GM21526 (cell line): ENCODE measurements around the gene SIK2.

Source experiments
- ATAC-seq: cut with Tn5 transposase; IDR thresholded peaks from one replicate; pipeline ENCODE4 v1.9.1; 2021; ENCODE audit warnings: moderate library complexity; ENCODE audit not compliant: unreplicated experiment, low FRiP score

SIK2 gene

GRCh38 chr11:111577821-111578220, 24.4 kb upstream of the SIK2 start:
- no peak for ATAC-seq

- ATAC-seq = no peak
Measured at GRCh38 chr11:111581341-111581740, 20.9 kb upstream of the SIK2 start.

DNA sequence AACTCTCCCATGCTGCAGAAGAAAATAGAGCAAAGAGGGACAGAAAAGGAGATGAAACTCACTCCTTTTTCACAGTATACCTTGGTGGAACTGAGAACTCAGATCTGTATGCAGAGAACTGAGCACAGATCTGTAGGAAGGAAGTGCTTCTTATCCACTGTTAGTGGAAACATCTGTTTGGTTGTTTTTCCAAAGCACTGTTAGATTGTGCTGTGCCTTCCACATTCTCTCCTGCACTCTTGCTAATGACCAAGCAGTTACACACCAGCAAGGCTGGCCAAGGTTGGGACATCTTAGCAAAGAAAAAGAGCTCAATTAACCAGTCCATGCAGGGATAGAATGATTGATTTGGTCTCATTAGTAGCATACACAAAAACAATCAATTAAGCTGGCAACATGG, 20.1 kb upstream of the SIK2 start:
- ATAC-seq = no peak

DNA sequence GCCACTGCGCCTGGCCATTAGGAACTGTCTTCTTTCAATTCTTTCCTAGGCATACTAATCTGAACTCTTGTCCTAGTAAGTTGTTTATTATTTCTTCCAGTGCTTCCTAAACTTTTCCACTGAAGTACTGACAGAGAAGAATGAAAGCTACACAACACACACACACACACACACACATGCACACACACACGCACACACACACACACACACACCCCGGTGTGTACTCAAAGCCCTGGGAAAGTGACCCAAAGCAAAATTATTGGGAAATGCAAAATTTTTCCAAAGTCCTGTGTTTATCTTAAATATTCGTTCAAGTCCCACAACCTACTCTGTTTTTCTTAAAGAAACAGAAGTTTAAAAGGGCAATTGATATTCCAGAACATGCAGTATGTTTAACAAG, 19.4 kb upstream of the SIK2 start:
- ATAC-seq = no peak

DNA sequence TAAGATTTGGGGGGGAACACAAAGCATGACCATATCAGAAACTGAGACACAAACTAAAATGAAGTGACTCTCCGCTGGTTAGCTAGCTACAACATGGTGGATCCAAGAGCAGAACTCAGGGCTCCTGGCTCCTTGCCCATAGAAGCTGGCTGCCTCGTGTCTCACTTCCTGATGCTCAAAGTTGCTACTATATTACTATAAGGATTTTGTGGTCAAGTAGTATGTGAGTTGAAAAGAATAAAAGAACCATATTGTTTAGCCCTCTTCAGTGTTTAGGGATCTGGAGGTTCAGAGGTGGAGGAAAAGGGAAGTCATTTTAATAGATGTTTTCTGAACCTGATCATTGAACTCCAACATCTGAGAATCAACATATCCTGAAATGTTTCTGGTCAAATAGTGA, 16.9 kb upstream of the SIK2 start:
- no peak for ATAC-seq

DNA sequence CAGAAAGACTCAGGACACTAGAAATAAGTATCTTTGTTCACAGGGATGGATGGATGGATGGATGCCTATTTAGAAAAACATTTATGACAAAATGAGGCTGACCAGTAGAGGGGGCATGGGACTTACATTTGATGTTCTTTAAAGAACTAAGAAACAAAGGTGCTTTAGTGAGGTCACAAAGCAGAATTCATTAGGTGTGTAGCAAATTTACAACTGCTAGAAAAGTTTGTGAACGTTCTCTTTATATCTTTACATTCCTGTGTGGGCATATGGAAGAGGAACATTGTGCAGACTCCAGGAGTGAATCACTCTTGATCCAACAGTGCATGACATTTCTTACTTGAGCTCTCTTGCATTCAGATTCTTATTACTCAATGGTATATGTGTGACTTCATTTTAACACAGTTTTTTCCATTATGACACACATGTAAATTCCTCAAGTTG, 15.8 kb upstream of the SIK2 start:
- ATAC-seq = no peak

DNA sequence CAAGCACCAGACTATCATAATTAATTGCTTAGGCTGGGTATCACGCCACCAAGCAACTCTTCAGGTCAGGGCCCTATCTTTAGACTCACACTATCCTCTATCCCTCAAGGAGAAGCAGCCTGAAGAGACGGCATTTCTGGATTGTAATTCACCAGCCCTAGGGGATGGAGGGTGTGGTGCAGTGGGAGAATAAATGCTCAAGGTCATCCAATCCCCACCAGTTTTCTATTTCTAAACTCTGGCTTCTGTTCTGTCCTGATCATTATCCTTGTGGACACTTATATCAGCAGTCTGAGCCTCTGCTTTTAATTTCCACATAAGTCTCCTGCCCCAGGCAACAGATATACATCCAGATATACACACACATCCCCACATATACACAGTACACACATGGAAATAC, 13.1 kb upstream of the SIK2 start:
- ATAC-seq = no peak

GRCh38 chr11:111589886-111590499, 12.3 kb upstream of the SIK2 start:
- no peak for ATAC-seq

DNA sequence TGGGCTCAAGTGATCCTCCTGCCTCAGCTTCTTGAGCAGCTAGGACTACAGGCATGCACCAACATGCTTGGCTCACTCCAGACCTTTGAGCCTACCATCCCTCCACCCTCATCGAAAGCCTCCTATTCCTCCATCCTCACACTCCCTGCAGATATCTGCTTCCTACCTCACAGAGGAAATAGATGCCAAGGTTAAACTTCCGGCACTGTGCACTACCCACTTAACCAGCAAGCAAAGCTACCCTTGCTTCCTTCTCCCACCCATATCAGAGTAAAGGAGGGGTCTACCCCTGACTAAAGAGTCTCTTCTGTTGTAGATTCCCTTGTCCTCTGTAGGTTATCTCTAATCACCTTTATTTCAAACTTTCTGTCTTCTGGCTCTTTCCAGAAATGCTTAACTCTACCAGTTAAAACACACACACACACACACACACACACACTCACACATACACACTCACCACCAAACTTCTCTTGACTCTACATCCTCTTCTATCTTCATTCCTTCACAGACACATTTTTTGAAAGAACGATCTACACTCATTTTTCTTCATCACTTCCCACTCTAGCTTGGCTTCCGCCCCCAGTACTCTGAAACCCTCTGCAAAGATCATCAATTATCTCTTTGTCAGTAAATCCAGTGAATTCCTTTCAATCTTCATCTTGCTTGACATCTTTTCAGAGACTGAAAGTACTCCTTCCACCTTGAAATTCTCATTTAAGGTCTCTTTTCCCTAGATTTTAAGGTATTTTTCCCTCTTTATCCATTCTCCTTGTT, 10.9 kb upstream of the SIK2 start:
- no peak for ATAC-seq

- ATAC-seq = no peak
Measured at GRCh38 chr11:111592491-111592890, 9.8 kb upstream of the SIK2 start.

GRCh38 chr11:111596319-111596718, 5.9 kb upstream of the SIK2 start:
- ATAC-seq = no peak

- no peak for ATAC-seq
Measured at GRCh38 chr11:111598148-111598547, 4.1 kb upstream of the SIK2 start.

DNA sequence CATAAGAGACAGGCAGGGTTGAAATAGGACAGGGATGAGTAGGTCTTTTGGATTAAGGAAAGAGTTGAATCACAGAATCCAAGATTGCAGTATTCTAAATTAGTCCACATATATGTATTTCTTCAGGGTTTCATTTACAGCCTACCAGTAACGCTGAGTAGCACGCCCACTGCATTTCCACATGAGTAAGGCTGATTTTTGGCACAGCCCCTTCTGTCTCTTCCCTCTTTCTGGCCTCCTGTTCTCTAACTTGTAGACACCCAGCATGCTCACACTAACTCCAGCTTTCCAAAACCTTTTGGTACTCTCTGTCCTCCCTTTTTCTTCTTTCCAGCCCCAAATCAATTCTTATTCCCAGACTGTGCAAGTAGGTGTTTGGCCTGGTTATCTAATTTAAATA, 3.7 kb upstream of the SIK2 start:
- ATAC-seq = no peak

- ATAC-seq = no peak
Measured at GRCh38 chr11:111601636-111601978, 642 bp upstream of the SIK2 start.

- ATAC-seq = no peak
Measured at GRCh38 chr11:111602865-111603610, 789 bp downstream of the SIK2 start.

DNA sequence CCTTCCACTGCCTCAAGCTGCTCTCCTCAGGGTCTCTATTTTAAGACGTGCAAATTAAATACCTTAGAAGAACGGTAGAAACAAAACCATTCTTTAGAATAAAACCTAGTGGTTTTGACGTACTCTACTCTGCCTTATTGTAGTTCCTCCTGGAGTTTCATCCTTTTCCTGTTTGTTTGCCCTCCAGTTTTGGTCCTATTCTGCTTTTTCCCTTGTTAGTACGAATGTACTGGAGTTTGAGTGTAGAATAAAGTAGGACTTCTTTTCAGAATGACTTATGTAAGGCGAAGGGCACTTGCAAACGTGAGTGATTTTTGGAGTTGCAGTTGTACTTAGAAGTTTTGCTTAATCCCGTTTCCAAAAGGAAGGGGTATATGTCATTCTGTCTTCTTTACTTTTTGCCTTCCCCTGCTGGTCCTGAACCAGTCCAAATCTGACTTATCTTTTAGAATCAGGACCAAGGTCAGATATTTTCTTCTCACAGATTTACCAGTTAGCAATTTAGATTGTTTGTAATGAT, 1.4 kb downstream of the SIK2 start:
- no peak for ATAC-seq

GRCh38 chr11:111604392-111605009, 2.3 kb downstream of the SIK2 start:
- no peak for ATAC-seq

- no peak for ATAC-seq
Measured at GRCh38 chr11:111605681-111606080, 3.4 kb downstream of the SIK2 start.

DNA sequence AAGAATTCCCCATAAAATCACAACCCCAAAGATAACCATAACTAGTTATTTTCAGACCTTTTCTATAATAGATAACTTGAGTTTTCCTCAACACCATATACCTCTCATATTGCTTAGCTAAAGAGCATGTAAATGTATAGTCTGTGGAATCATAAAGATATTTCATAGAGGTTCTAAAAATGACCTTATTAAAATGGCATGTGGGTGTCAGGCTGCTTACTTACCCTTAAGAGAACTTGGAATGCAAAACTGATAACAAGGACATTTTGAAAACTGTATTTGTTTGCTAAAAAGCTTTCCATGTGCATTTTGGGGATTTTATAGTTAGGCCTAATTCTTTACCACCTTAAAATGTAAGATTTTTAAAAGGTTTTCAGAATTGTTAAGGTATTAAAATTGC, 4.7 kb downstream of the SIK2 start:
- no peak for ATAC-seq

DNA sequence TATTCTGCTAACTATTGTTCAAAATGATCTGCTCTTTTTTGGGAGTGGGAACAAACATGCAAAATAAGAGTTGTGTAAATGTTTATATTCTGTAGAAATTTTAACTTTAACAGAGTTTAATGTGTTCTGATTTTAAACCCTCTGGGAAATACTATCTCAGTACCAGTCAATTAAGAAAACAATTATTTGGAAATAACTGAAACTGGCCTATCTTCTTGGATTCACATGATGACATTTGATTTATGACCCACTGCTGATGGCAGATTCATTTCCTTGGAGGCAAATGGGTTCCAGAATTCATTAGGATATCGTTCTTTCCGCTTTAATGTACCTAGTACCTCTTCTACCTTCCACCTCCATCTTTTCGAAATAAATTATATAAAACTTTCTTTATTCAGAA, 5.5 kb downstream of the SIK2 start:
- ATAC-seq = no peak

DNA sequence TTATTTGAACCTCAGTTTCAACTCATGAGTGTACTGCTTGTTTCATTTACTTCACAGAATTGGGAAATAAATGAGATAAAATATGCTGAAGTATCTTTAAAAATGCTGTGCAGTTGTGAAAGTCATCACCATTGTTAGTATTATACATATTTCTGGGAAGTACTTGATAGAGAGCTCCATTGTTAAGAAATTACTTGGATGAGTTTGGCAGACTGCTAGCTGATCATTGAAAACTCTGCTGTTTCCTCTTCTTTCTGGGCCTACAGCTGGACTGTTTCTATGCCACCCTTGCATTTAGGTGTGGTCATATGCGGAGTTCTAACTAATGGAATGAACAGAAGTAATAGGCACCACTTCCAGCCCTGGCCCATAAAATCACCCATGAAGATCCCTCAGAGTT, 10.0 kb downstream of the SIK2 start:
- ATAC-seq = no peak
